Gastroesophageal sphincter (tissue), 3 donors: ENCODE data around the gene EIF3B.

Source experiments
- CTCF ChIP-seq, 4 experiments: fragments of 200-600 bp in 2 of 4; fragments of 450-650 bp in 2 of 4; sonication (generic) in 1 of 4; IDR thresholded peaks; one replicate each; pipeline ENCODE4 v1.5.1; 2017 to 2019; ENCODE audit warnings: antibody characterized with exemption in 4 of 4, mild to moderate bottlenecking in 2 of 4, moderate library complexity in 2 of 4
- EP300 ChIP-seq: sonication (generic); formaldehyde crosslinking; IDR thresholded peaks from one replicate; pipeline ENCODE4 v1.6.1; 2017; ENCODE audit warnings: antibody characterized with exemption, mild to moderate bottlenecking
- POLR2A ChIP-seq, 2 donors: fragments of 450-650 bp; IDR thresholded peaks; one replicate each; pipeline ENCODE4 v1.6.1; 2017; ENCODE audit warnings: antibody characterized with exemption in 2 of 2, mild to moderate bottlenecking in 2 of 2, moderate library complexity in 1 of 2

GRCh38 chr7:2381881-2382509, 27.4 kb downstream of the EIF3B start:
- no peak for TF ChIP-seq CTCF (IDR thresholded peaks at IDR 0.05)
- TF ChIP-seq POLR2A (IDR thresholded peaks at IDR 0.05): no peak
- no peak for TF ChIP-seq EP300
